ENCODE results near the gene PDZRN3.

Gene PDZRN3

GRCh38 chr3:73473898-73474416, 150.8 kb downstream of the PDZRN3 start:
- Histone ChIP-seq H3K27ac (replicated peaks) (no peak overlapping the region), H3K27me3 (ENCODE audit: insufficient read depth, poor library complexity, severe bottlenecking) (peaks cover 3% of the 10 kb centered on the region), H3K4me3 (replicated peaks; ENCODE audit: insufficient read depth, low read length) (no peak overlapping the region)
- TF ChIP-seq GABPA (IDR thresholded peaks at IDR 0.05; ENCODE audit: low read depth): no peak
- no peak for TF ChIP-seq CTCF (IDR thresholded peaks at IDR 0.05; ENCODE audit: insufficient read depth, low read length)
- TF ChIP-seq POLR2AphosphoS5 (IDR thresholded peaks at IDR 0.05; ENCODE audit: low read depth): no peak
- no peak for TF ChIP-seq REST (IDR thresholded peaks at IDR 0.05; ENCODE audit: insufficient replicate concordance, low read depth)
- no peak for TF ChIP-seq SPI1 (IDR thresholded peaks at IDR 0.05; ENCODE audit: borderline replicate concordance, low read depth)
- DNase-seq (ENCODE audit: low read depth in 1 of 2, low spot score in 1 of 2): no peak

- H3K4me3 ChIP-seq (replicated peaks; ENCODE audit: insufficient read depth, low read length): no peak overlapping the region
- DNase-seq (ENCODE audit: low read depth in 1 of 2, low spot score in 1 of 2): no peak
- no peak overlapping the region for H3K27ac ChIP-seq (replicated peaks)
- TF ChIP-seq CTCF (IDR thresholded peaks at IDR 0.05; ENCODE audit: insufficient read depth, low read length) (no peak), GABPA (IDR thresholded peaks at IDR 0.05; ENCODE audit: low read depth) (no peak), SPI1 (IDR thresholded peaks at IDR 0.05; ENCODE audit: borderline replicate concordance, low read depth) (no peak), POLR2AphosphoS5 (IDR thresholded peaks at IDR 0.05; ENCODE audit: low read depth) (no peak), REST (IDR thresholded peaks at IDR 0.05; ENCODE audit: insufficient replicate concordance, low read depth) (no peak)
- H3K27me3 ChIP-seq (ENCODE audit: insufficient read depth, poor library complexity, severe bottlenecking): peaks cover 3% of the 10 kb centered on the region
Measured at GRCh38 chr3:73473181-73473897, 151.4 kb downstream of the PDZRN3 start.

GRCh38 chr3:73471986-73472787, 152.6 kb downstream of the PDZRN3 start:
- Histone ChIP-seq H3K4me3 (replicated peaks; ENCODE audit: insufficient read depth, low read length) (no peak overlapping the region), H3K27ac (replicated peaks) (no peak overlapping the region), H3K27me3 (ENCODE audit: insufficient read depth, poor library complexity, severe bottlenecking) (peaks cover 3% of the 10 kb centered on the region)
- DNase-seq (ENCODE audit: low read depth in 1 of 2, low spot score in 1 of 2): no peak
- TF ChIP-seq CTCF (IDR thresholded peaks at IDR 0.05; ENCODE audit: insufficient read depth, low read length) (no peak), REST (IDR thresholded peaks at IDR 0.05; ENCODE audit: insufficient replicate concordance, low read depth) (no peak), SPI1 (IDR thresholded peaks at IDR 0.05; ENCODE audit: borderline replicate concordance, low read depth) (no peak), GABPA (IDR thresholded peaks at IDR 0.05; ENCODE audit: low read depth) (no peak), POLR2AphosphoS5 (IDR thresholded peaks at IDR 0.05; ENCODE audit: low read depth) (no peak)
